GF-D8 (cell line): ENCODE measurements around the gene BLOC1S2.
A peak's percentile ranks its signal among the peaks of the same experiment; 100 is the strongest.
"Not testable (repeated sequence)": the region's sequence is repeated elsewhere in the genome, so short reads cannot be mapped to it uniquely, and the experiment has no call there.

Experiments
- DNase-seq: peaks from one replicate; lab custom pipeline; 2025; lab: John Stamatoyannopoulos, UW

The BLOC1S2 gene

DNA sequence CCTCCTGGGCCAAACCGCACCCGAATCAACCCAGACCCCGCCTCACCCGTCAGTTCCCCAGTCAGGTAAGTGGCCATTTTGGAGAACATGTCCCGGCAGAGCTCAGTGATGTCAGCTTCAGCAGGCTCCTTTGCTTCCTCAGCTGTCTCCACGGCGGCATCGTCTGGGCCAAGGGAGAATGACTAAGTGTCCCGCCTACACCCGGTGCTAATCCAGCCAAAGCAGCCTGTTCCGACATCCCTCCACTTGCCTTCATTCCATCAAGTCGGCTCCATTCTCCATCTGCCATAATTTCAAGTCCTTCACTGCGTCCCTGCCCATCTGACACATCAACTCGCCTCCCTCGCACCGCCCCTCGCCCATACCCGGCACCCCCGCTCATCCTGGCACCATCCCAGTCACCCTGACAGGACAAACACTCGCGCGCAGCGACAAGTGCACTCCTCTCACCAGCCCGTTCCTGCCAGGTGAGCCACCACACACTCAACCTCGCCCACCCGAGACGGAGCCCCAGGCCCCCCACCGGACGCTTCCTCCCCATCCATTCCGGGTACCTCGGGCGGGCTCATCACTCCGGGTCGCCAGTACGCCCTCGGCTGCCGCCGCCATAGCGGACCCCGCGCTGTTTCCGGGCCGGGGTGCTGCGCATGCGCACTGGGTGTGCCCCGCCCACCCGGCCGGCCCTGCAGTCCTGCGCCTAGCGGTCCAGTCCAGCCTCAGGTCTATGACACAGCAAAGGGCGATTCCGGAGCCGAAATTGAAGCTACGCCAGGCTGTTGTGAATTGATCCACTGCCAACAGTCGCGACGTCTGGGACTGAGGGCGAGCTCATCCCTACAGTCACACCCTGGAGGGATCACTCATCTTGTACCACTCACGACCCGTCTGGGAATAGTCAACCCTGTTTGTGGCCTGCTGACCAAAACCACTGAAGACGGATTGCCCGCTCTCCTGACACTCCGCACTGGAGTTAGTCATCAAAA lies at the start of gene BLOC1S2:
BLOC1S2 (minus strand) TSS at position 630 of the 983 bp plus-strand sequence; CDS start at position 609, 21 bp downstream.
- peak; percentile 53 for DNase-seq

DNA sequence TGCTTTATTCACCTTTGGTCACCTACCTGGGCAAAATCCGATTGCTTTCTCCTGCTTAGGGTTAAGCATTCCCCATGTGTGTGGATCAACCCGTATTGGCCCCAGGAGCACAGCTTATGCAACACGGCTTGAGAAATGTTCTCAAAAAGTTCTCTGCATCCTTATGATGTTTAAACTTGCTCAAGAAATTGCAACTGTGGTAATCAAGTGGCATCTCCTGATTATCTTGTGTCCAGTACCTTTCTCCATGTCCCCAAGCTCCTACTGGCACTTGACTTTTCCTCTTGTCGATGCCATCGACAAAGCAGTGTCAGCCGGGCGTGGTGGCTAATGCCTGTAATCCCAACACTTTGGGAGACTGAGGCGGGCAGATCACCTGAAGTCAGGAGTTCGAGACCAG lies 48.3 kb upstream of the BLOC1S2 start:
- no peak for DNase-seq

DNA sequence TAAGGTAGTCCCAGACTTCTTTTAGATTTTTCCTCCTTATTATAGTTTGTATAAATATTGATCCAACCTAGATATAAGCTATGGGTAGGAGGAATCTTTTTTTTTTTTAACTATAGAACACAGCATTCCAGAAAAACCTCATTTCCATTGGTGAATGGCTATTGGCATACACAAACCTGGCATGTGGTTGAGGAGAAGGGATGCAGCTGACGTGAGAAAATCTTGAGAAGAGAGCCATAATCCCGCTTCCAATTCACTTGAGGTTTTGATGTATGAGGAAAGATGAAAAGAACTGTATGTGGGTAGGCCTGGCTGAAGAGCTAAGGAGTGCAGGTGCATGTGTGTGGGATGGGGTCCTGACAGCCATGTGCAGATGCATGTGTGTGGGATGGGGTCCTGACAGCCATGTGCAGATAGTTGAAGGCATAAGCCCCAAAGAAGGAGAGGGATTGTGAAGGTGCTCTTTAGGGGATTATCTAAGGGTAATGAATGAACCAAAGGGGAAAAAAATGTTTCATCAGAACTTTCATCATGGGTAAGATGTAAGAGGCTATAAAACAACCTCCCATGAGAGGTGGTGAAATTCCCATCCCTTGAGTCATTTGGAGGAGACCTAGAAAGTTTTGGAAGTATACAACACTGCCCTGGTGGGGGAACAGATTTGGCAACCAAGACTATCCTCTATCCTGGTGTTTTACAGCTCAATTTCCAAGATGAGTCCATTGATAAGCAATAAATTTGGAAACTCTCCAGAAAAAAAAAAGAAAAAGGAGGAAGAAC lies 47.4 kb upstream of the BLOC1S2 start:
- no peak for DNase-seq

DNA sequence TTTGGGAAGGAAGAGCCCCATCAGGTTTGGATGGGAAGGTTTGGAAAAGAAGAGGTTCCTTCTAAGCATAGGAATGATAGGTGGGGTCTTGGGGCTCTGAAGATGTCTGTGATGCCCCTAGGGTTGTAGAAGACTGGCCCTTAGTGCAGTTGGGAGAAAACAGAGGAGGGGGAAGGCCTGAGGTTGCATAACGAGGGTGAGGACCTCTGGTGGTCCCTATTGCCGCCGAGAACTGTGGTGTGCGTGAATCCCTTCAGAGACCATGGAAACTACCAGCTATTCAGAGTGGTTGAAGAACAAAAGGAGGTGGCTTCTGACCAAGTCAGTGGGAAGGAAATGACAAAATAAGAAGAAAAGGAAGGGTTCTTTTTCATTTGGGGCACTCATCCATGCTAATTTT lies 46.6 kb upstream of the BLOC1S2 start:
- no peak for DNase-seq

DNA sequence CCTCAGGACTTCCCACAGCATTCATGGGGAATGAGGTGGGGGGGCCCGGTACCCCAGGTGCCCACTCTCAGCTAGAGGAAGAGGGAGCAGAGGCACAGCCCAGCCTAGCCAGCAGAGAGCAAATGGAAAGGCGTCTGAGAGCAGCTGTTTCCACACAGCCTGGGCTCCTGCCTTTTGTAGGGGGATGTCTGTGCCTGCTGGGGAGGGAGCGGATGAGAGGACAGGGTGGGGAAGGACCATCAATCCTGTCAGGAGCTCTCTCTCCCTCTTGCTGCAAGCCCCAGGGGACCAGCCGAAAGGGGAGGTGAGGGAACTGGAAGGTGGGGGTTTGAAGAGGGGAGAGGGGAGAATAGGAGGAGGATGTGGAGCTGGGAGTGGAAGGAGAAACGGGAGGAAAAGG lies 43.6 kb upstream of the BLOC1S2 start, which contains the start of gene PKD2L1:
PKD2L1 (minus strand) TSS at position 150 of the 400 bp plus-strand sequence; CDS start at position 25, 125 bp downstream.
- DNase-seq, result no peak

DNA sequence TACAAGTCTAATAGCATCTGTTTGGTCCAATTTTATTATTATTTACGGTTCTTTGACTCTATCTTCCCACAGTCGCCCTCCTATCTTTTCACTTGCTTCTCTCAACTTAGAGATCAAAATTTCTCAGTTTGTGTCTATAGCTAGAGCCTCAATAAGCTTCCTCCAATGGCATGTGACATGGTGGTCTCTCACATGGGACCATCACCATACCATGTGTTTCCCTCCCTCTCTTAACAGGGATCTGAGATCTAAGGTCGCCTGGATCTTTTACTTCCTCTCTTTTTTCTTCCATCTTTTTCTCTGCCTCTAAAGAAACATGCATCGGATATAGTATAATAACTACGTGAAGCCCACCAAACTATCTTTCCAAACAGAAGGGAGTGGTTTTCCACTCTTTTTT lies 41.7 kb upstream of the BLOC1S2 start:
- DNase-seq, result no peak

DNA sequence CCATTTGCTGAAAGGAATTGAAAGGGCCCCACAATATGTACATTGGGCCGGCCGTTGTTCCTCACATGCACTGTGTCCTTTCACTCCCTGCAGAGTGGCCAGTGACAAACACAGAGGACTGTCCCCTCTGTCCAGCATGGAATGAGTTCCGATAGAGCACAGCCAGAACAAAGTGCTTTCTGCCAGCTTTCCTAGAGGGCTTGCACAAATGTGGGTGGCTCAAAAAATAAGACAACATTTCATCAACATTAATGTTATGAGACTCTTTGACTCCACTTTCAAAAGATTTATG lies 41.2 kb upstream of the BLOC1S2 start:
- DNase-seq, result no peak

DNA sequence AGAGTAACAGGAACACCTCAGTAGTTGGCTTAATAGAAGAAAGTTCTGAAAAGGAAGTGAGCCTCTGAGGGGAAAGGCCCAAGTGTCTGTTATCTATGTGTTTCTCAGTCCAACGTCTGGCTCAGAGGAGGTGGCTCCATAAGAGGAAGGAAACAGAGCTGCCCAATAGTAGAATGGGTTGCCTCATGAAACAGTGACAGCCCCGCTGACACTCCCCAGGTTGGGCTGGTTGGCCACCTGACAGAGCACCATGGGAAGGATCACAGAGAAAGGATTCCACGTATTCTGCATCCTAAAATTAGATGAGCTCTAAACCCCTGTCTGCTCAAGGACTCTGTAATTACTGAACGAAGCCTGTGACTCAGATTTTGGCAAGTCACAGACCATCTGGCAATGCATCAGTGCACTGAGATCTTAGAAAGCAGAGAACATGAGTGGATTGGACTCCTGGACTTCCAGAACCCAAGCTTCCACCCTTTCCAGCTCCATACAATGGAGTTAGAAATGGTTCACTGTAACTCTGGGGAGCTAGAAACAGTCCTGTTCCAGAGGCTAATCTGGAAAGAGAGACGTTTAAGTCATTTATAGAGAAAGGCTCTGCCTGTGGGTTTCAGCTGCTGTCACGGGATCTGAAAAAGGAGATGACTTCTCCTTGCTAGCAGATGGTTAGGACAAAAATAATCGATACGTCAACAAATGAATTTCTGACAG lies 40.7 kb upstream of the BLOC1S2 start:
- DNase-seq, result peak; percentile 87

DNA sequence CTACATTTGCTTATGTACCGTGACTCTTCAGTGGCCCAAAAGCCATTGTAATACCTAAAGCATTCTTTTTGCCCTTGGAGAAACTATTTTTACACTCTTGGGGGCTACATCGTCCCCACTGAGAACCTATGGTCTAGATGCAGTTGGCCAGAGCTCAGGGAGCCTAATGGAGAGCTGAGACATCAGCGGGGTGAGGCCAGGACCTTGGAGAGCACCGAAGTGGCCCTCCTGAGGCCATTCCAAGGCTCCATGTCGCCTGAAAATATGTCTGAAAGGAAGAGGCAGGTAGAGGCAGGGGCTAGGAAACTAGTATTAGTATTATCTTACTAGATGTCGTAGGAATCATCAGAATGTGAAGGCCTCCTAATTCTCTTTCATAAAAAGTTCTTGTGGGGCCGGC lies 38.7 kb upstream of the BLOC1S2 start:
- DNase-seq, result no peak

DNA sequence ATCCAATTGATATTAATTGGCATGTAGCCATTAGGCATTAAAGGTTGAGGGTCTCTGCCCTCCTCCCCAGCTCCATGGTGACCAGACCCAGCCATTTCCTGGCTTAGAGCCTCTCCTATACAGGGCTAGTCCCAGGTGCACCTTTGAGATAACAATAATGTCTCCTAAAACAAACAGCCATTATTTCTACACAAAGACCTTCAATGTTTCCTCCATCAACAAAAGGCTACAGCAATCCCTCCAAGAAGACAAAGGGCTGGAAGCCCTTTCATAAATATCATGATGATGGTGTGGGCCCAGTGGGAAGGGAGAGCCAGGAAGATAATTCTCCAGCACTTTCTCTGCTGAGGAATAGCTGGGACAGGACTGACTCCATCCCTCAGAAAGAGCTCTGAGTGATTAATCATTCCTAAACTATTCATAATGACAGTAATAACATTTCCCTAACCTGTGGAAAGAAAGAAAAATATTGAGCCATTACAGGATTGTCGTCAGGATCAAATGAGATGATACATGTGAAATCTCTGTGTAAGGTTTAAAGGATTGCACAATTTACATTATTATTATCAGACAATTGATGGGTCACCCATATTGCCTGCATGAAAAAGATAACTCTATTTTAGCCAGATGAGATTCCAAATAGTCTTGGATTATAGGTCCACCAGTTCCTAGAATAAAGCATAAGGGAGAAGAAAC lies 33.4 kb upstream of the BLOC1S2 start:
- DNase-seq, result no peak

DNA sequence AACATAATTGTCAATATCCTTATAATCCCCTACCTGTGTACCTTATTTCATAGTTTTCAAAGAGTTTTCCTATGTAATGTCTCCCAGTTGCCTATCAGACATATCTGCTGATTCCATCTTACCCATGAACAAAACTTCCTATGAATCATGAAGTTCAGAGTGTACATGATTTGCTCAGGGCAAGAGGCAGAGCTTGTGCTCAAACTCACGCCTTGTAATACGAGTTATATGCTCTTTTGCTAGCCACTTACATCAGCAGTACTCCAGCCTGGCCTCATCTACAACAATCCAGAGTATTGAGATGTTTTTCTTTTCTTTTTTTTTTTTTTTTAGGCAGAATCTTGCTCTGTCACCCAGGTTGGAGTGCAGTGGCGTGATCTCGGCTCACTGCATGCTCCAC lies 31.7 kb upstream of the BLOC1S2 start:
- DNase-seq, result no peak

DNA sequence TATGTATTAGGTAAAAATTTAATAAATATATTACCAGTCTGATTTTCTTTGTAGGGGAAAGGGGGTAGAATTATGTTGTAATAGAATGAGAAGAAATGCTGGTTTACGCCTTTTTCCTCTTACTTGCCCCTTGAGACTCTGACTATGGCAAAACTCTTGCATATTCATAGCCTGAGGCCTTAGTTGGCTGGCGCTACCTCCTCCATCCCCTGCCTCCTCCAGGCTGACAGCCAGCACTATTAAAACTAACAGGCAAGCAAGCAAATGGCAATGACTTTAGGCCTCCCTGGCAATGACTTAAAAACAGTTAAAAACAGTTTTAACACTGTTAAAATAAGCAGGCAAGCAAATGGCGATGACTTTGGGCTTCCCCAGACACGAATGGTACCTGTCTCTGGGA lies 29.1 kb upstream of the BLOC1S2 start:
- DNase-seq, result no peak

DNA sequence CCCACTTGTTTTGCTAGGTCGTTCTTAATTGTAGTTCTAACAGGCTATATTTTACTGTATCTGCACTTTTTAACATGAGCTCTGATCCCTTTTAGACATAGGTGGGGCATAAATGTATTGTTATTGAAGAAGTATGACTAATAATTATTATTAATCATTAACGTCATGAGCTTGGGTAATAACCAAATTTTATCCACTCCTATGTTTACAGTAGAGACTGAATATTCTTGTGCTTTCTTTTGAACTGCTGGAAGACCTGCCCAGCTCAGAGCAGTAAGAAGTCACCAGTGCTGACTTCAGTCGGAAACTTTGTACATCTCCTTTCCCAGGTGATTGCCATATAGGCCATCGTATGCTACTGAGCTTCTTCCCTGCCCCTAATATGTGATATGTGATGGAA lies 24.8 kb upstream of the BLOC1S2 start:
- DNase-seq, result no peak

DNA sequence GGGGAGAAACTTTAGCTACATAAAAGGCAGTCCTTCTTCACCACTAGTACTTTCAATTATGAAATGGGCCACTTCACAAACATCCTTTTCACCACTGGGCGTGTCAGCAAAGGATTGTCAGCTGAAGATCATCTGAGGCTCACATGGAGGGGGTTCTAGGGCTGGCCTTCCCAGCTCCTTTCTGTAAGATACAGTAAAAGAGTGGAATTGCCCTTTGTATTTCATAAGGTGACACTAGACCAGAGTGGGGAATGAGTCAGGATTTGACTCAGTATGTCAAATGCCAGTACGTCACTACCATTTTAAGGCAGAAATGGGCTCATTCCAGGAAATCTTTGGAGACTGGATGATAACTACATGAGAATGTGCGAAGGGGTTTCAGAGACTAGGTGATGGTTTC lies 21.2 kb upstream of the BLOC1S2 start:
- DNase-seq, result no peak

DNA sequence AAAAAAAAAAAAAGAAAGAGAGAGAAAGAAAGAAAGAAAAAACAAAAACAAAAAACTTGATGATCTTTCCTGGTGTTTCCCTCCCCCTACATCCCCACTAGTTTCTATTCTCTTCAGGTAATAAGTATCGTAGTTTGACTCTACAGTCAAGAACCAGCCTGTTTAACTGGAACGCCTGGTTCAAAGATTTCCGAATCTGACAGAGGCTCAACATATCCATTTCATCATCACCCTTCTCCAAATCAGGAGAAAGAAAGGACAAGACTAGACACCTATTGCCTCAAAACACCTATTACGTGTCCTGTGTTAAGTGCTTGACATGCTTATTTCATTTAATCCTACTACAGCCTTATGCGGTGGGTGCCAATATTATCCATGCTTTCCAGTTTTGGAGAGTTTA lies 20.4 kb upstream of the BLOC1S2 start:
- DNase-seq, result no peak

DNA sequence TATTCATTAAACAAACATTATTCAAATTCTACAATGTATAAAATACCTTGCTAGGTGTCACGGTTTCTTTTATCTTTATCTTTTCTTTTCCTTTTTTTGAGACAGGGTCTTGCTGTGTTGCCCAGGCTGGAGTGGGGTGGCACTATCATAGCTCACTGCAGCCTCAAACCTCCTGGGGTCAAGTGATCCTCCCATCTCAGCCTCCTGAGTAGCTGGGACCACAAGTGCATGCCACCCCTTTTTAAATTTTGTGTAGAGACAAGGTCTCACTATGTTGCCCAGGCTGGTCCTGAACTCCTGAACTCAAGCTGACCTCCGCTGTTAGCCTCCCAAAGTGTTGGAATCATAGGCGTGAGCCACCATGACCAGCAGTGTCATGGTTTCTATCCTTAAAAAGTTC lies 17.9 kb upstream of the BLOC1S2 start:
- no peak for DNase-seq

DNA sequence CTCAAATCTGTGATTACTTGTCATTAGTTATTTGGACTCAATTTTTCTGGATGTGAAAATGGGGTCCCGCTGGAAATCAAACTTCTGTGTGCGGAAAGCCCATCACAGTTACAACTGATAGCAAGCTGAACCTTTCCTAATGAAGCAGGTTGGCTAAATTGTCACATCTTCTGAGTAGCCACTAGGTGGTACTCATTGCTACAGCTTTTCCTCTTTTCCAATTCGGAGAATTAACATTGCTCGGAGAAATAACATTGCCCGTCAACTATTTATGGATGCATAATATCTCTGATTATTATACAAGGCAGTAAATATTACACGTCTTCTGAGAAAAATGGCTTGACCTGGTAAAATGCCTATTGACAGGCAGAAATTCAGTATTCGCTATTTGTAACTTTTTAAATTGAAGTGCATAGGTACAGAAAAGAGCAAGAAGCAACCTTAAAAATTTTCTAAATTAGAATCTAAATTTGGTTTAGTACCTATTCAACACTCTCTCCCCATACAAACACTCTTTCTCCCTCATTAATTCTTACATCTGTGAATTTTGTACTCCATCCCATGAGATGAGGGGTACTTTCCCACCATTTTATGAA lies 17.3 kb upstream of the BLOC1S2 start:
- DNase-seq, result peak; percentile 25

DNA sequence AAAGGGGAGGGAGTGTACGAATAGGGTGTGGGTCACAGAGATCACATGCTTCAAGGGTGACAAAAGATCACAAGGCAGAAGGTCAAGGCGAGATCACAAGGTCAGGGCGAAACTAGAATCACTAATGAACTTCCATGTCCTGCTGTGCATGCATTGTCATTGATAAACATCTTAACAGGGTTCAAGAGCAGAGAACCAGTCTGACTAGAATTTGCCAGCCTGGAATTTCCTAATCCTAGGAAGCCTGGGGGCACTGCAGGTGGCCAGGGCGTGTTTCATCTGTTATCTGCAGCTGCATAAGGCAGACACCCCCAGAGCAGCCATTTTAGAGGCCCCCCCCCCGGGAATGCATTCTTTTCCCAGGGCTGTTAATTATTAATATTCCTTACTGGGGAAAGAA lies 14.6 kb upstream of the BLOC1S2 start:
- not testable (repeated sequence) for DNase-seq

DNA sequence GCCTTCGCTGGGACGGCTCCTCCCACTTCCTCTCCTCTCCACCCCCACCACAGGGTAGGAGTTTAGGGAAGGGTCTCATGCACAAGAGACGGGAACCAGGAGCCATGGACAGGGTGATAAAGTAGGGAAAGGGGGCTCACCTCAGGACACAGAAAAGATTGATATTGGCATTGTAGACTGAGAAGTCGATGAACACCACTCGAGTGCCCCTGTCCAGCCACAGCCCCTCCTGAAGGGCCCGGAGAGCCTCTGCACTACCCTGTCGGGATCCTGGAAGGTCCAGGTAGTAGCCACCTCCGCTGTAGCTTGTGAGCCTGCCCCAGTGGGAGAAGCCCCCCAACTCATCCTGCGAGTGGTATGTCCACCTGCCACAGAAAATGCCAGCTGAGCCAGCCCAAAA lies 10.8 kb upstream of the BLOC1S2 start:
- no peak for DNase-seq

DNA sequence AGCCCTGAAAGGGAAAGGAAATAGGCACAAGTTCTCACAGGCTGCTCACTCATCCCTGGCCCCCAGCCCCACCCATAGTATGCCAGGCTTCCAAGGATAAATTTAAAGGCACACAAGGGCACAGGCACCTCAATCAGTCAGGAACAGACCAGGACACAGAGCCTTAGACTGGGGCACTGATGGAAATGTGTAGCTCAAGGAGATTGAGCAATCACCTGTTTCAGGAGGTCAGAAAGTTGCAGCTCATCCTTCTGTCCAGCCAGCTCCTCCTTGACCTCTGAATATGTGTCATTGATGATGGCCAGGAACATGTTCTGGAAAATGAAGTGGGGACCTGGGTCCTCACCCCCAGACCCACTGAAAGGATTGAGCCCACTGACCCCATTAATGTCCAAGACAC lies 6.6 kb upstream of the BLOC1S2 start:
- DNase-seq, result no peak

DNA sequence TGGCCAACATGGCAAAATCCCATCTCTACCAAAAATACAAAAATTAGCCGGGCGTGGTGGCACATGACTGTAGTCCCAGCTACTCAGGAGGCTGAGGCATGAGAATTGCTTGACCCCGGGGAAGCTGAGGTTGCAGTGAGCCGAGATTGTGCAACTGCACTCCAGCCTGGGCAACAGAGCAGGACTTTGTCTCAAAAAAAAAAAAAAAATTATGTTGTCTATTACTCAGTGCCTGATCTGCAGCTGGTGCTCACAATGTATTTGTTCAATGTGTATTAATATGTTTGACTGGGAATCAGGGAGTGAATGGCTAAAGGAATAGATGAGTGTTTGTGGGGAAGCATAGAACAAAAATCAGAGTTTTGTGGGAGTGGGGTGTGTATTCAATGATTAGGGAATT lies 5.8 kb upstream of the BLOC1S2 start:
- not testable (repeated sequence) for DNase-seq
